GM19372 (cell line): ENCODE measurements around the gene ANKRD55.
"Not testable (repeated sequence)": the region's sequence is repeated elsewhere in the genome, so short reads cannot be mapped to it uniquely, and the experiment has no call there.

Experiments used
- ATAC-seq: cut with Tn5 transposase; IDR thresholded peaks from one replicate; pipeline ENCODE4 v1.9.1; 2021; ENCODE audit warnings: mild to moderate bottlenecking, low read depth, moderate library complexity; ENCODE audit not compliant: unreplicated experiment

The ANKRD55 gene

GRCh38 chr5:56111404-56111781 is 121.7 kb downstream of the ANKRD55 start:
- ATAC-seq, result no peak

GRCh38 chr5:56110646-56111403 is 122.3 kb downstream of the ANKRD55 start:
- ATAC-seq, result no peak

- ATAC-seq, result no peak
These were observed 124.9 kb downstream of the ANKRD55 start for GRCh38 chr5:56108246-56108645.

GRCh38 chr5:56106837-56107236 is 126.3 kb downstream of the ANKRD55 start:
- ATAC-seq, result no peak

GRCh38 chr5:56105511-56106291 is 127.4 kb downstream of the ANKRD55 start:
- ATAC-seq, result no peak

- no peak for ATAC-seq
These were observed 130.2 kb downstream of the ANKRD55 start for GRCh38 chr5:56102889-56103288.

GRCh38 chr5:56102207-56102606 is 130.9 kb downstream of the ANKRD55 start:
- not testable (repeated sequence) for ATAC-seq

GRCh38 chr5:56101180-56101579 is 131.9 kb downstream of the ANKRD55 start:
- no peak for ATAC-seq

- no peak for ATAC-seq
These were observed 132.5 kb downstream of the ANKRD55 start for GRCh38 chr5:56100439-56101176.

GRCh38 chr5:56099346-56099745 is 133.8 kb downstream of the ANKRD55 start:
- ATAC-seq, result no peak

GRCh38 chr5:56097055-56097454 is 136.1 kb downstream of the ANKRD55 start:
- ATAC-seq, result no peak

GRCh38 chr5:56095579-56096102 is 137.5 kb downstream of the ANKRD55 start:
- peak; percentile 78 for ATAC-seq

- ATAC-seq, result no peak
These were observed 138.4 kb downstream of the ANKRD55 start for GRCh38 chr5:56094579-56095361.

- no peak for ATAC-seq
These were observed 139.2 kb downstream of the ANKRD55 start for GRCh38 chr5:56093970-56094369.

- no peak for ATAC-seq
These were observed 141.0 kb downstream of the ANKRD55 start for GRCh38 chr5:56092115-56092514.

- ATAC-seq, result no peak
These were observed 141.5 kb downstream of the ANKRD55 start for GRCh38 chr5:56091664-56092063.

- no peak for ATAC-seq
These were observed 142.2 kb downstream of the ANKRD55 start for GRCh38 chr5:56090793-56091460.

GRCh38 chr5:56088967-56089829 is 143.9 kb downstream of the ANKRD55 start:
- peak; percentile 78 for ATAC-seq
